Breast epithelium (tissue), 4 donors: ENCODE data around the gene MPEG1. TPM values are rescaled to one million over a fixed set of nuclear protein-coding genes. Genes with fewer than 3 reads are reported as not detected.

Source experiments
- DNase-seq, 2 donors: peaks; one replicate each; pipeline ENCODE4 v3.0.0-alpha.2; 2019; ENCODE audit warnings: low spot score in 2 of 2
- H3K27ac ChIP-seq, 2 donors: fragments of 200-600 bp; sonication (generic) in 1 of 2; one replicate each; pipeline ENCODE4 v1.5.1; 2016 to 2019; ENCODE audit warnings: mild to moderate bottlenecking in 1 of 2
- H3K27me3 ChIP-seq, 2 donors: fragments of 200-600 bp; sonication (generic) in 1 of 2; one replicate each; pipeline versions ENCODE4 v1.5.1 to v1.6.0; 2017 to 2019; ENCODE audit warnings: control low read depth in 1 of 2, mild to moderate bottlenecking in 1 of 2
- H3K36me3 ChIP-seq: fragments of 200-600 bp; one replicate; pipeline ENCODE4 v1.5.1; 2019
- H3K4me1 ChIP-seq, 2 donors: fragments of 200-600 bp; sonication (generic); one replicate each; pipeline ENCODE4 v1.5.1; 2016 to 2019; ENCODE audit warnings: control low read depth in 1 of 2
- H3K4me3 ChIP-seq, 3 donors: fragments of 200-600 bp; sonication (generic); 1 replicate in 2 of 3; 2 replicates in 1 of 3; pipeline ENCODE4 v1.5.1; 2016 to 2019; ENCODE audit warnings: mild to moderate bottlenecking in 3 of 3, moderate library complexity in 2 of 3
- H3K9me3 ChIP-seq, 2 donors: fragments of 200-600 bp; sonication (generic) in 1 of 2; one replicate each; pipeline ENCODE4 v1.5.1; 2016 to 2019; ENCODE audit warnings: control low read depth in 1 of 2
- POLR2A ChIP-seq: fragments of 450-650 bp; IDR thresholded peaks from one replicate; pipeline ENCODE4 v1.6.1; 2016; ENCODE audit warnings: antibody characterized with exemption, mild to moderate bottlenecking, moderate library complexity
- POLR2AphosphoS5 ChIP-seq, 3 donors: sonication (generic); formaldehyde crosslinking; IDR thresholded peaks; one replicate each; pipeline ENCODE4 v1.6.1; 2017; ENCODE audit warnings: antibody characterized with exemption in 3 of 3
- intact Hi-C: fragments of 100-400 bp; cut with DNase I; formaldehyde crosslinking; loops from one replicate; pipeline ENCODE4 v1.15.1; 2023; ENCODE audit warnings: low total_unique reads
- total RNA-seq, 3 donors: library from RNA; depleted of rRNA; stranded (reverse); fragments of >200 nt; gene quantifications; one replicate each; pipeline ENCODE4 v1.1.0, GENCODE V29; 2016
- TF ChIP-seq, protein P1 (sequence below), 3 donors: fragments of 450-650 bp; IDR thresholded peaks; one replicate each; pipeline ENCODE4 v1.5.1; 2016 to 2017; ENCODE audit warnings: antibody characterized with exemption in 3 of 3, mild to moderate bottlenecking in 3 of 3, moderate library complexity in 3 of 3

Gene MPEG1
- total RNA-seq, 3 donors from 2014 or later: 2.6 to 65.4 (median 13.2) TPM

- no peak for DNase-seq
- Histone ChIP-seq H3K4me1 (peaks cover 0 to 4% of the 10 kb centered on the region in 2 donors), H3K4me3 (no peak overlapping the region), H3K27me3 (no peaks in the 10 kb centered on the region), H3K9me3 (peaks cover 0 to 7% of the 10 kb centered on the region in 2 donors), H3K36me3 (no peaks in the 10 kb centered on the region), H3K27ac (no peak overlapping the region)
- TF ChIP-seq POLR2AphosphoS5 (IDR thresholded peaks at IDR 0.05): no peak
- no peak for TF ChIP-seq POLR2A
- TF ChIP-seq, protein P1, sequence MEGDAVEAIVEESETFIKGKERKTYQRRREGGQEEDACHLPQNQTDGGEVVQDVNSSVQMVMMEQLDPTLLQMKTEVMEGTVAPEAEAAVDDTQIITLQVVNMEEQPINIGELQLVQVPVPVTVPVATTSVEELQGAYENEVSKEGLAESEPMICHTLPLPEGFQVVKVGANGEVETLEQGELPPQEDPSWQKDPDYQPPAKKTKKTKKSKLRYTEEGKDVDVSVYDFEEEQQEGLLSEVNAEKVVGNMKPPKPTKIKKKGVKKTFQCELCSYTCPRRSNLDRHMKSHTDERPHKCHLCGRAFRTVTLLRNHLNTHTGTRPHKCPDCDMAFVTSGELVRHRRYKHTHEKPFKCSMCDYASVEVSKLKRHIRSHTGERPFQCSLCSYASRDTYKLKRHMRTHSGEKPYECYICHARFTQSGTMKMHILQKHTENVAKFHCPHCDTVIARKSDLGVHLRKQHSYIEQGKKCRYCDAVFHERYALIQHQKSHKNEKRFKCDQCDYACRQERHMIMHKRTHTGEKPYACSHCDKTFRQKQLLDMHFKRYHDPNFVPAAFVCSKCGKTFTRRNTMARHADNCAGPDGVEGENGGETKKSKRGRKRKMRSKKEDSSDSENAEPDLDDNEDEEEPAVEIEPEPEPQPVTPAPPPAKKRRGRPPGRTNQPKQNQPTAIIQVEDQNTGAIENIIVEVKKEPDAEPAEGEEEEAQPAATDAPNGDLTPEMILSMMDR (IDR thresholded peaks at IDR 0.05): no peak
- intact Hi-C loops: loop anchor here (10.0 kb wide), 1 partner anchor 1374 kb away; no protein-coding TSS in a partner anchor
Measured at GRCh38 chr11:59179121-59179520, 33.6 kb downstream of the MPEG1 start.

- intact Hi-C loops: loop anchor here (10.0 kb wide), 1 partner anchor 1374 kb away; no protein-coding TSS in a partner anchor
- no peak for DNase-seq
- H3K9me3 ChIP-seq: peaks cover 0 to 7% of the 10 kb centered on the region in 2 donors
- H3K27me3 ChIP-seq: no peaks in the 10 kb centered on the region
- H3K27ac ChIP-seq: no peak overlapping the region
- H3K36me3 ChIP-seq: no peaks in the 10 kb centered on the region
- H3K4me3 ChIP-seq: no peak overlapping the region
- TF ChIP-seq POLR2A: no peak
- peaks cover 0 to 8% of the 10 kb centered on the region in 2 donors for H3K4me1 ChIP-seq
Measured at GRCh38 chr11:59178402-59178801, 34.3 kb downstream of the MPEG1 start.

DNA sequence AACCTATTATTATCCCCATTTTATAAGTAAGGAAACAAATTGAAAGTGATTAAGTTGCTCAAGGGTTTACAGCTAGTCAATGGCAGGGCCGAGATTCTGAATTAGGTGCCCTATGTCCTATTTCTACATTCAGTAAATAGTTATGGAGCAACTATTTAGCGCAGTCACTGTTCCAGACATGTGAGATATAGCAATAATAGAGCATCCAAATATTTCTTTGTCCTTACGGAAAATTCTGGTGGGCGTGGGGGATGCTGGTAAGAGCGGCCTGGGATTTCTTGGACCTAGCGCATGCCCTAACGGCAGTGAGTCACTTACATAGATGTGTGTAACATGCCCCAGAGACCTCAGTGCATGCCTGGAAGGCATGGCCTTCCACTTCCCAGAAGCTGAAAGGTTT, 36.4 kb downstream of the MPEG1 start:
- Histone ChIP-seq H3K9me3 (peaks cover 0 to 7% of the 10 kb centered on the region in 2 donors), H3K27me3 (no peaks in the 10 kb centered on the region), H3K4me1 (peaks cover 0 to 6% of the 10 kb centered on the region in 2 donors), H3K4me3 (no peak overlapping the region), H3K27ac (no peak overlapping the region), H3K36me3 (no peaks in the 10 kb centered on the region)
- no peak for DNase-seq
- TF ChIP-seq, protein P1 (IDR thresholded peaks at IDR 0.05): no peak
- TF ChIP-seq POLR2AphosphoS5 (IDR thresholded peaks at IDR 0.05) (no peak), POLR2A (no peak)
- intact Hi-C loops: loop anchor here (10.0 kb wide), 1 partner anchor 1372 kb away; no protein-coding TSS in a partner anchor

GRCh38 chr11:59175091-59175501, 37.6 kb downstream of the MPEG1 start:
- Histone ChIP-seq H3K4me1 (peaks cover 0 to 6% of the 10 kb centered on the region in 2 donors), H3K9me3 (peaks cover 0 to 7% of the 10 kb centered on the region in 2 donors), H3K27ac (peak overlapping the region; percentile 50 to 91), H3K36me3 (no peaks in the 10 kb centered on the region), H3K27me3 (no peaks in the 10 kb centered on the region), H3K4me3 (peak overlapping the region in 1 of 3 donors; percentile 19)
- intact Hi-C loops: loop anchor here (10.0 kb wide), 1 partner anchor 1370 kb away; no protein-coding TSS in a partner anchor
- TF ChIP-seq, protein P1 (IDR thresholded peaks at IDR 0.05): no peak
- TF ChIP-seq POLR2A (no peak), POLR2AphosphoS5 (IDR thresholded peaks at IDR 0.05) (no peak)
- no peak for DNase-seq

- H3K4me3 ChIP-seq: peak overlapping the region in 1 of 3 donors; percentile 19
- peaks cover 0 to 6% of the 10 kb centered on the region in 2 donors for H3K4me1 ChIP-seq
- H3K27ac ChIP-seq: peak overlapping the region; percentile 50 to 91
- intact Hi-C loops: loop anchor here (5.0 to 10.0 kb wide), 2 partner anchors 33 to 1370 kb away; no protein-coding TSS in a partner anchor
- no peak for TF ChIP-seq POLR2AphosphoS5 (IDR thresholded peaks at IDR 0.05)
- no peak for TF ChIP-seq POLR2A
- TF ChIP-seq, protein P1 (IDR thresholded peaks at IDR 0.05): no peak
- peaks cover 0 to 6% of the 10 kb centered on the region in 2 donors for H3K9me3 ChIP-seq
- no peaks in the 10 kb centered on the region for H3K27me3 ChIP-seq
- no peaks in the 10 kb centered on the region for H3K36me3 ChIP-seq
- no peak for DNase-seq
Measured at GRCh38 chr11:59174664-59175033, 38.1 kb downstream of the MPEG1 start.
